ENCODE measurements around the gene PABPN1. TPM values are rescaled to one million over a fixed set of nuclear protein-coding genes. Genes with fewer than 3 reads are reported as not detected.
A peak's percentile ranks its signal among the peaks of the same experiment; 100 is the strongest.

The PABPN1 gene
- total and polyA plus RNA-seq, 2 of the 13 experiments (the other 11 are each of a cell fraction or from before 2014, with no cell fraction given): 233 to 524 TPM

GRCh38 chr14:23365732-23366425, 44.6 kb downstream of the PABPN1 start:
- POLR2A ChIA-PET: no interaction called here
- DNase-seq (ENCODE audit: low spot score) (no peak), FAIRE-seq (no peak), ATAC-seq (peak; percentile 14)
- peak; percentile 94 for TF ChIP-seq EZH2 (conservative IDR thresholded peaks at IDR 0.05; ENCODE audit: low read depth, low read length)
- TF ChIP-seq MTF2 (CRISPR knock-in tag; IDR thresholded peaks at IDR 0.05; ENCODE audit: borderline replicate concordance): peak; percentile 82; the same call in 1 of the 2 replicates
- no peak for TF ChIP-seq SMARCC2 (IDR thresholded peaks at IDR 0.05)
- peaks cover 3% of the 10 kb centered on the region; the same call in 1 of the 2 replicates for H3K4me1 ChIP-seq (ENCODE audit: insufficient read depth, low read length)
- H3K9ac ChIP-seq (ENCODE audit: insufficient read depth, low read depth, low read length): no peak overlapping the region
- H3K36me3 ChIP-seq (replicated peaks in 1 of 2; ENCODE audit: control insufficient read depth in 1 of 2, insufficient read depth in 2 of 2, low read length in 2 of 2): no peaks in the 10 kb centered on the region
- no peaks in the 10 kb centered on the region for H4K20me1 ChIP-seq (ENCODE audit: insufficient read depth, low read length)
- in situ Hi-C loops (cut with HindIII; ENCODE audit: extremely low pct_ligation_motif_present, low pct_unique_long_range_greater_than_20kb): no loop called here
- H3K4me3 ChIP-seq (replicated peaks in 1 of 3; ENCODE audit: insufficient read depth in 1 of 3, low read depth in 2 of 3, low read length in 3 of 3): no peak overlapping the region
- no peak overlapping the region for H3K27ac ChIP-seq (ENCODE audit: extremely low read length, insufficient read depth, low read length)
- CTCF ChIA-PET (ENCODE audit: low intra/inter-chr PET ratio, low total read pairs): no interaction called here
- intact Hi-C loops (cut with micrococcal nuclease; ENCODE audit: unreplicated experiment): no loop called here
- no peaks in the 10 kb centered on the region for H3K79me2 ChIP-seq (ENCODE audit: insufficient read depth, low read length)
- no peaks in the 10 kb centered on the region for H3K9me3 ChIP-seq (ENCODE audit: low read length)
- 9% methylated on average over 48 of the region's 51 CpGs for WGBS (ENCODE audit: low lambda C conversion rate)
- no peak overlapping the region for H2AFZ ChIP-seq (ENCODE audit: low read length)
- BruUV-seq (replicated peaks): no TSS peak
- peaks cover 41 to 94% of the 10 kb centered on the region in 2 experiments for H3K27me3 ChIP-seq (ENCODE audit: control insufficient read depth in 1 of 2, insufficient read depth in 2 of 2, low read length in 2 of 2)
- no peak overlapping the region for H3K4me2 ChIP-seq (ENCODE audit: low read depth, low read length)

DNA sequence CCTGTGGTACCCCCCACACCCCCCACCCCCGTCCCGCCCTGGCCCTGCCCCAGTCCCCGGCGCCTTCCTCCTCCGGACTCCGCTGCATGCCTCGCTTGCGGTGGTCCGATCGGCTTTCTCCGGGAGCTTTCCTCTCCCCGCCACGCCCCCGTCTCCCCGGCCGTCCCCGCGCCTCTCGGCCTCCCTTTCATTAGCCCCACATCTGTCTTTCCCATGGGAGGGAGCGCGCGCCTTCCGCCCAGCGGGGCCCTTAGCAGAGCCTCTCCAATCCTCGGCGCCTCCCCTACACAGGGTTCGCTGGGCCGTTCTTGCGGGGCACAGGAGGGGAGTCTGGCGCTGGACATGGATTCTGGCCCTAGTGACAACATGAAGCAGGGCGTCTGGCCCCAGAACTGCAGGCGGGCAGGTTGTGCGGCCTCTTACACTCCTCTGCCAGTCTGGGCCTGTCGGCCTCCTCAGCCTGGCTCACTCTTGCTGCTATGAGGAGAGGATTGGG, 45.2 kb downstream of the PABPN1 start:
- intact Hi-C loops (cut with micrococcal nuclease; ENCODE audit: unreplicated experiment): no loop called here
- 32% methylated on average over 34 of the region's 34 CpGs for WGBS (ENCODE audit: low lambda C conversion rate)
- TF ChIP-seq TCF7 (IDR thresholded peaks at IDR 0.05; ENCODE audit: low read depth) (no peak), IKZF4 (CRISPR knock-in tag; IDR thresholded peaks at IDR 0.05; ENCODE audit: borderline replicate concordance, low read depth, not compliant biosample characterization) (no peak), NR2F1 (CRISPR knock-in tag; IDR thresholded peaks at IDR 0.05) (no peak), SP4 (CRISPR knock-in tag; IDR thresholded peaks at IDR 0.05) (no peak), TGIF2 (CRISPR knock-in tag; IDR thresholded peaks at IDR 0.05) (no peak), ZNF605 (CRISPR knock-in tag; IDR thresholded peaks at IDR 0.05) (no peak), PHF21A (CRISPR knock-in tag; IDR thresholded peaks at IDR 0.05) (no peak), SP140L (CRISPR knock-in tag; IDR thresholded peaks at IDR 0.05; ENCODE audit: borderline replicate concordance) (no peak), YEATS2 (CRISPR knock-in tag; IDR thresholded peaks at IDR 0.05; ENCODE audit: borderline replicate concordance) (no peak), KLF9 (CRISPR knock-in tag; IDR thresholded peaks at IDR 0.05; ENCODE audit: low read depth) (no peak), LRRFIP1 (CRISPR knock-in tag; conservative IDR thresholded peaks at IDR 0.05) (no peak), CCAR2 (optimal IDR thresholded peaks at IDR 0.05; ENCODE audit: low read depth, low read length) (no peak)
- TF ChIP-seq, protein P1, sequence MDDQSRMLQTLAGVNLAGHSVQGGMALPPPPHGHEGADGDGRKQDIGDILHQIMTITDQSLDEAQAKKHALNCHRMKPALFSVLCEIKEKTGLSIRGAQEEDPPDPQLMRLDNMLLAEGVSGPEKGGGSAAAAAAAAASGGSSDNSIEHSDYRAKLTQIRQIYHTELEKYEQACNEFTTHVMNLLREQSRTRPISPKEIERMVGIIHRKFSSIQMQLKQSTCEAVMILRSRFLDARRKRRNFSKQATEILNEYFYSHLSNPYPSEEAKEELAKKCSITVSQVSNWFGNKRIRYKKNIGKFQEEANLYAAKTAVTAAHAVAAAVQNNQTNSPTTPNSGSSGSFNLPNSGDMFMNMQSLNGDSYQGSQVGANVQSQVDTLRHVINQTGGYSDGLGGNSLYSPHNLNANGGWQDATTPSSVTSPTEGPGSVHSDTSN (CRISPR knock-in tag; IDR thresholded peaks at IDR 0.05; ENCODE audit: borderline replicate concordance): no peak

More for the DNA sequence above, 45.2 kb downstream of the PABPN1 start:
- POLR2A ChIA-PET: no interaction called here
- Histone ChIP-seq H3K9ac (ENCODE audit: insufficient read depth, low read depth, low read length) (no peak overlapping the region), H3K4me2 (ENCODE audit: low read depth, low read length) (no peak overlapping the region), H3K79me2 (ENCODE audit: insufficient read depth, low read length) (no peaks in the 10 kb centered on the region), H3K27me3 (ENCODE audit: control insufficient read depth in 1 of 2, insufficient read depth in 2 of 2, low read length in 2 of 2) (peaks cover 38 to 94% of the 10 kb centered on the region in 2 experiments), H3K9me3 (ENCODE audit: low read length) (no peaks in the 10 kb centered on the region), H4K20me1 (ENCODE audit: insufficient read depth, low read length) (no peaks in the 10 kb centered on the region), H3K27ac (ENCODE audit: extremely low read length, insufficient read depth, low read length) (no peak overlapping the region), H2AFZ (ENCODE audit: low read length) (no peak overlapping the region), H3K36me3 (replicated peaks in 1 of 2; ENCODE audit: control insufficient read depth in 1 of 2, insufficient read depth in 2 of 2, low read length in 2 of 2) (no peaks in the 10 kb centered on the region), H3K4me1 (ENCODE audit: insufficient read depth, low read length) (no peaks in the 10 kb centered on the region), H3K4me3 (replicated peaks in 1 of 3; ENCODE audit: insufficient read depth in 1 of 3, low read depth in 2 of 3, low read length in 3 of 3) (no peak overlapping the region)
- no TSS peak for BruUV-seq (replicated peaks)
- ATAC-seq: peak; percentile 5
- CTCF ChIA-PET (ENCODE audit: low intra/inter-chr PET ratio, low total read pairs): no interaction called here
- FAIRE-seq: no peak
- in situ Hi-C loops (cut with HindIII; ENCODE audit: extremely low pct_ligation_motif_present, low pct_unique_long_range_greater_than_20kb): no loop called here
- no peak for DNase-seq (ENCODE audit: low spot score)
